CD14-positive monocyte (primary cell): ENCODE data around the gene KLHL3. TPM values are rescaled to one million over a fixed set of nuclear protein-coding genes. Genes with fewer than 3 reads are reported as not detected.

ENCODE experiments used
- DNase-seq, 3 donors: peaks; one replicate each; pipeline ENCODE4 v3.0.0-alpha.2; 2011 to 2022
- H2AFZ ChIP-seq: 2 replicates; pipeline ENCODE4 v1.6.0; 2012; ENCODE audit warnings: mild to moderate bottlenecking, low read depth, low read length, inconsistent platforms; ENCODE audit not compliant: insufficient read depth, poor library complexity, severe bottlenecking
- H3K27ac ChIP-seq, 2 donors: 1 replicate in 1 of 2; 2 replicates in 1 of 2; pipeline ENCODE4 v1.5.1; 2012 to 2013; ENCODE audit warnings: low read length in 2 of 2, control low read depth in 1 of 2, inconsistent platforms in 1 of 2, low read depth in 1 of 2, mild to moderate bottlenecking in 1 of 2
- H3K27me3 ChIP-seq, 2 donors: one replicate each; pipeline versions ENCODE4 v1.6.0 to v1.6.1; 2011 to 2013; ENCODE audit warnings: low read length in 2 of 2; ENCODE audit not compliant: control insufficient read depth in 2 of 2, insufficient read depth in 2 of 2
- H3K36me3 ChIP-seq, 2 donors: replicated peaks in 1 of 2; 1 replicate in 1 of 2; 2 replicates in 1 of 2; pipeline versions ENCODE4 v1.5.1 to v1.6.1; 2012 to 2013; ENCODE audit warnings: low read length in 2 of 2, control low read depth in 1 of 2, inconsistent platforms in 1 of 2, mild to moderate bottlenecking in 1 of 2; ENCODE audit not compliant: insufficient read depth in 2 of 2, control insufficient read depth in 1 of 2
- H3K4me1 ChIP-seq, 2 donors: 1 replicate in 1 of 2; 2 replicates in 1 of 2; pipeline versions ENCODE4 v1.5.1 to v1.6.1; 2012 to 2013; ENCODE audit warnings: low read length in 2 of 2, control low read depth in 1 of 2, inconsistent platforms in 1 of 2, mild to moderate bottlenecking in 1 of 2, moderate library complexity in 1 of 2; ENCODE audit not compliant: insufficient read depth in 2 of 2, control insufficient read depth in 1 of 2
- H3K4me2 ChIP-seq: replicated peaks from 2 replicates; pipeline ENCODE3; 2012; ENCODE audit warnings: low read length, moderate library complexity, mild to moderate bottlenecking; ENCODE audit not compliant: poor library complexity, severe bottlenecking; ENCODE audit errors: extremely low read depth
- H3K4me3 ChIP-seq, 3 experiments: fragments of 200-600 bp in 1 of 3; sonication (generic) in 1 of 3; replicated peaks in 1 of 3; 1 replicate in 2 of 3; 2 replicates in 1 of 3; pipeline ENCODE4 v1.5.1; 2011 to 2013; ENCODE audit warnings: low read length in 3 of 3, mild to moderate bottlenecking in 3 of 3, control low read depth in 2 of 3, low read depth in 2 of 3, inconsistent platforms in 1 of 3, moderate library complexity in 1 of 3
- H3K79me2 ChIP-seq: 2 replicates; pipeline ENCODE4 v1.6.0; 2012; ENCODE audit warnings: mild to moderate bottlenecking, control low read depth, inconsistent platforms, low read length, moderate library complexity; ENCODE audit not compliant: insufficient read depth
- H3K9ac ChIP-seq: 2 replicates; pipeline ENCODE4 v1.6.0; 2017; ENCODE audit warnings: low read length, mild to moderate bottlenecking; ENCODE audit not compliant: insufficient read depth, poor library complexity, severe bottlenecking
- H3K9me3 ChIP-seq, 2 donors: replicated peaks in 1 of 2; 1 replicate in 1 of 2; 2 replicates in 1 of 2; pipeline versions ENCODE4 v1.5.1 to v1.6.1; 2012 to 2013; ENCODE audit warnings: low read length in 2 of 2, control low read depth in 1 of 2; ENCODE audit not compliant: control insufficient read depth in 1 of 2, insufficient read depth in 1 of 2
- H4K20me1 ChIP-seq: 2 replicates; pipeline ENCODE4 v1.6.0; 2012; ENCODE audit warnings: mild to moderate bottlenecking, low read length, control low read depth, moderate library complexity; ENCODE audit not compliant: insufficient read depth
- H3K27ac Mint-ChIP-seq, 7 donors: one replicate each; pipeline ENCODE4 v1.8.0; 2020; ENCODE audit warnings: mild to moderate bottlenecking in 7 of 7, mixed read lengths in 7 of 7, moderate library complexity in 6 of 7, inconsistent platforms in 2 of 7
- H3K27me3 Mint-ChIP-seq, 3 donors: one replicate each; pipeline ENCODE4 v1.8.0; 2021 to 2022; ENCODE audit warnings: low read depth in 3 of 3, mild to moderate bottlenecking in 3 of 3, mixed read lengths in 3 of 3, moderate library complexity in 3 of 3, inconsistent platforms in 1 of 3
- H3K36me3 Mint-ChIP-seq, 2 donors: one replicate each; pipeline ENCODE4 v1.8.0; 2020; ENCODE audit warnings: mixed read lengths in 2 of 2, inconsistent platforms in 1 of 2, mild to moderate bottlenecking in 1 of 2
- H3K4me1 Mint-ChIP-seq: one replicate; pipeline ENCODE4 v1.8.0; 2020; ENCODE audit warnings: mild to moderate bottlenecking, mixed read lengths
- H3K4me3 Mint-ChIP-seq, 2 donors: one replicate each; pipeline ENCODE4 v1.8.0; 2020; ENCODE audit warnings: mild to moderate bottlenecking in 2 of 2, mixed read lengths in 2 of 2, moderate library complexity in 1 of 2
- H3K9me3 Mint-ChIP-seq, 7 donors: one replicate each; pipeline ENCODE4 v1.8.0; 2020 to 2022; ENCODE audit warnings: mixed read lengths in 7 of 7, mild to moderate bottlenecking in 6 of 7, moderate library complexity in 6 of 7, inconsistent platforms in 2 of 7
- WGBS: methylation state at CpG from one replicate; pipeline ENCODE4 v1.1.5; 2013; ENCODE audit warnings: missing lambda C conversion rate; ENCODE audit not compliant: insufficient coverage; 5-methylcytosine and 5-hydroxymethylcytosine counted together
- intact Hi-C, 2 donors: fragments of 100-400 bp; cut with micrococcal nuclease; formaldehyde crosslinking; loops; one replicate each; pipeline versions ENCODE4 v1.15.0 to v1.15.1; 2023
- polyA plus RNA-seq, 3 donors: library from polyadenylated mRNA; depleted of rRNA in 1 of 3; unstranded in 2 of 3; stranded (reverse) in 1 of 3; fragments of 300-500 nt in 2 of 3; fragments of >200 nt in 1 of 3; fragmentation: Illumina TruSeq in 2 of 3; gene quantifications; 1 replicate in 2 of 3; 2 replicates in 1 of 3; pipeline ENCODE4 v1.2.3, GENCODE V29; 2012 to 2021
- TF ChIP-seq, protein P1 (sequence below): fragments of 200-600 bp; IDR thresholded peaks from one replicate; pipeline ENCODE4 v1.8.0; 2022; ENCODE audit warnings: antibody characterized with exemption, mild to moderate bottlenecking

The KLHL3 gene
- polyA plus RNA-seq, 3 donors, result 0.71 TPM; not detected in 2

DNA sequence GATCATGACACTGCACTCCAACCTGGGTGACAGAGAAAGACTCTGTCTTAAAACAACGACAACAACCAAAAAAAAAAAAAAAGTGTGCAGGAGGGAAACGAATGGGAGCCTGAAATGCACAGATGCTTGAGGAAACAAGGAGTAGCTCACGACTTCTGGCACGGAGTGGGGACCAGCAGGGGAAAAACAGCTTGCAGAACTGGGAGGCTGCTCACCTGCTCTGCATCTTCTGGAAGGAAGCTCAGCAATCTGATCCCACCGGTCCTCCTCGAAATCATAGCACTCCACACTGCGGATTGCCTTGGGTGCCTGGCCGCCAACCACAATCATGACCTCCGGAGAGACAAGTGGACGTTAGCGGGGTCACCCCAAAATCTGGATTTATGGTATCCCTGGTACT is 96.2 kb downstream of the KLHL3 start:
- Histone ChIP-seq H3K9me3 (no peaks in the 10 kb centered on the region), H3K4me3 (no peak overlapping the region), H3K4me1 (no peaks in the 10 kb centered on the region), H3K27me3 (no peaks in the 10 kb centered on the region), H3K79me2 (no peaks in the 10 kb centered on the region), H2AFZ (no peak overlapping the region), H3K9ac (no peak overlapping the region), H3K36me3 (no peaks in the 10 kb centered on the region), H3K4me2 (no peak overlapping the region), H4K20me1 (no peaks in the 10 kb centered on the region), H3K27ac (no peak overlapping the region)
- TF ChIP-seq, protein P1, sequence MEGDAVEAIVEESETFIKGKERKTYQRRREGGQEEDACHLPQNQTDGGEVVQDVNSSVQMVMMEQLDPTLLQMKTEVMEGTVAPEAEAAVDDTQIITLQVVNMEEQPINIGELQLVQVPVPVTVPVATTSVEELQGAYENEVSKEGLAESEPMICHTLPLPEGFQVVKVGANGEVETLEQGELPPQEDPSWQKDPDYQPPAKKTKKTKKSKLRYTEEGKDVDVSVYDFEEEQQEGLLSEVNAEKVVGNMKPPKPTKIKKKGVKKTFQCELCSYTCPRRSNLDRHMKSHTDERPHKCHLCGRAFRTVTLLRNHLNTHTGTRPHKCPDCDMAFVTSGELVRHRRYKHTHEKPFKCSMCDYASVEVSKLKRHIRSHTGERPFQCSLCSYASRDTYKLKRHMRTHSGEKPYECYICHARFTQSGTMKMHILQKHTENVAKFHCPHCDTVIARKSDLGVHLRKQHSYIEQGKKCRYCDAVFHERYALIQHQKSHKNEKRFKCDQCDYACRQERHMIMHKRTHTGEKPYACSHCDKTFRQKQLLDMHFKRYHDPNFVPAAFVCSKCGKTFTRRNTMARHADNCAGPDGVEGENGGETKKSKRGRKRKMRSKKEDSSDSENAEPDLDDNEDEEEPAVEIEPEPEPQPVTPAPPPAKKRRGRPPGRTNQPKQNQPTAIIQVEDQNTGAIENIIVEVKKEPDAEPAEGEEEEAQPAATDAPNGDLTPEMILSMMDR, result no peak
- Mint-ChIP-seq H3K36me3 (no peaks in the 10 kb centered on the region), H3K27ac (no peak overlapping the region), H3K9me3 (peaks cover 0 to 5% (median 0%) of the 10 kb centered on the region in 7 donors), H3K27me3 (peaks cover 0 to 4% (median 1%) of the 10 kb centered on the region in 3 donors), H3K4me3 (no peak overlapping the region), H3K4me1 (no peaks in the 10 kb centered on the region)
- intact Hi-C loops, result loop anchor here in 1 of 2 donors (10.0 kb wide), 1 partner anchor 425 kb away; no protein-coding TSS in a partner anchor
- no peak for DNase-seq
- 89% methylated on average over 6 of the region's 11 CpGs for WGBS

DNA sequence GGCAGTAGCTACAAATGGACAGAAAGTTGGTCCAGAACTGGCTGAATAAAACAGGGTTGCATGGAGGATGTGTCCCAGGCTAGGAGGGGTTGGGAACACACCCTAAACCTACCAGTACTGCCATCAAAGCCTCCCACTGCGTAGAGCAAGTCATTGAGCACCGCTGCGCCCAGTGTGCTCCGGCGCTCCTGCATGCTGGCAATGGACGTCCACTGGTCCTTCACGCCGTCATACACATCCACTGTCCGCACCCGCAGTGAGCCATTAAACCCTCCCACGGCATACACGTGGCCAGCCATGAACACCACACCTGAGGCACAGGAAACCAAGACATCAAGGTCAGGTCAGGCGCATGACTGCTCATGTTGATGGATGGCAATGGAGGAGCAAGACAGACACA is 97.0 kb downstream of the KLHL3 start:
- TF ChIP-seq, protein P1, result no peak
- Mint-ChIP-seq H3K36me3 (no peaks in the 10 kb centered on the region), H3K9me3 (peaks cover 0 to 5% (median 0%) of the 10 kb centered on the region in 7 donors), H3K4me1 (no peaks in the 10 kb centered on the region), H3K4me3 (no peak overlapping the region), H3K27ac (no peak overlapping the region), H3K27me3 (peaks cover 0 to 4% (median 1%) of the 10 kb centered on the region in 3 donors)
- no peaks in the 10 kb centered on the region for H3K4me1 ChIP-seq
- H3K79me2 ChIP-seq, result no peaks in the 10 kb centered on the region
- intact Hi-C loops, result loop anchor here in 1 of 2 donors (10.0 kb wide), 1 partner anchor 426 kb away; no protein-coding TSS in a partner anchor
- no peaks in the 10 kb centered on the region for H4K20me1 ChIP-seq
- no peak overlapping the region for H3K9ac ChIP-seq
- H3K4me2 ChIP-seq, result no peak overlapping the region
- no peak overlapping the region for H2AFZ ChIP-seq
- H3K9me3 ChIP-seq, result no peaks in the 10 kb centered on the region
- H3K36me3 ChIP-seq, result no peaks in the 10 kb centered on the region
- no peak for DNase-seq
- WGBS, result 99% methylated on average over 12 of the region's 13 CpGs
- no peak overlapping the region for H3K4me3 ChIP-seq
- no peak overlapping the region for H3K27ac ChIP-seq
- H3K27me3 ChIP-seq, result no peaks in the 10 kb centered on the region
